ENCODE data around the gene TREH. TPM values are rescaled to one million over a fixed set of nuclear protein-coding genes. Genes with fewer than 3 reads are reported as not detected.

The TREH gene
- total RNA-seq, 1 donor from 2014 or later, result 0.25 TPM

- no peaks in the 10 kb centered on the region for H3K9me3 ChIP-seq
- no peak overlapping the region for H3K27ac ChIP-seq
- no peaks in the 10 kb centered on the region for H3K27me3 ChIP-seq
- no peaks in the 10 kb centered on the region for H3K4me1 ChIP-seq
- TF ChIP-seq CTCF (IDR thresholded peaks at IDR 0.05) (no peak), POLR2A (IDR thresholded peaks at IDR 0.05) (no peak), POLR2AphosphoS5 (IDR thresholded peaks at IDR 0.05; ENCODE audit: insufficient read depth in 1 of 2, low read depth in 1 of 2) (no peak)
- no peak for DNase-seq (ENCODE audit: extremely low spot score in 2 of 2)
- no peak overlapping the region for H3K4me3 ChIP-seq
- H3K36me3 ChIP-seq, result no peaks in the 10 kb centered on the region
- intact Hi-C loops (cut with DNase I), result no loop called here
Measured at GRCh38 chr11:118705791-118706545, 26.5 kb upstream of the TREH start.

GRCh38 chr11:118705111-118705741 is 25.8 kb upstream of the TREH start:
- H3K4me1 ChIP-seq, result no peaks in the 10 kb centered on the region
- H3K36me3 ChIP-seq, result no peaks in the 10 kb centered on the region
- no peak overlapping the region for H3K27ac ChIP-seq
- H3K27me3 ChIP-seq, result no peaks in the 10 kb centered on the region
- no peak for DNase-seq (ENCODE audit: extremely low spot score in 2 of 2)
- no peak for TF ChIP-seq POLR2A (IDR thresholded peaks at IDR 0.05)
- no peak overlapping the region for H3K4me3 ChIP-seq
- intact Hi-C loops (cut with DNase I), result no loop called here
- no peaks in the 10 kb centered on the region for H3K9me3 ChIP-seq

GRCh38 chr11:118703563-118704106 is 24.2 kb upstream of the TREH start:
- no peak overlapping the region for H3K27ac ChIP-seq
- H3K27me3 ChIP-seq, result no peaks in the 10 kb centered on the region
- H3K4me3 ChIP-seq, result no peak overlapping the region
- DNase-seq (ENCODE audit: extremely low spot score in 2 of 2), result no peak
- H3K4me1 ChIP-seq, result no peaks in the 10 kb centered on the region
- H3K36me3 ChIP-seq, result no peaks in the 10 kb centered on the region
- no peaks in the 10 kb centered on the region for H3K9me3 ChIP-seq
- intact Hi-C loops (cut with DNase I), result no loop called here
- TF ChIP-seq POLR2AphosphoS5 (IDR thresholded peaks at IDR 0.05; ENCODE audit: insufficient read depth in 1 of 2, low read depth in 1 of 2) (no peak), POLR2A (IDR thresholded peaks at IDR 0.05) (no peak), CTCF (IDR thresholded peaks at IDR 0.05) (no peak)

GRCh38 chr11:118699506-118700220 is 20.2 kb upstream of the TREH start:
- Histone ChIP-seq H3K4me1 (no peaks in the 10 kb centered on the region), H3K9me3 (no peaks in the 10 kb centered on the region), H3K27ac (no peak overlapping the region), H3K36me3 (no peaks in the 10 kb centered on the region), H3K4me3 (no peak overlapping the region), H3K27me3 (no peaks in the 10 kb centered on the region)
- intact Hi-C loops (cut with DNase I), result no loop called here
- DNase-seq (ENCODE audit: extremely low spot score in 2 of 2), result no peak
- TF ChIP-seq POLR2A (IDR thresholded peaks at IDR 0.05), result no peak
- no peak for TF ChIP-seq POLR2AphosphoS5 (IDR thresholded peaks at IDR 0.05; ENCODE audit: insufficient read depth in 1 of 2, low read depth in 1 of 2)
- no peak for TF ChIP-seq CTCF (IDR thresholded peaks at IDR 0.05)

GRCh38 chr11:118697346-118697745 is 17.9 kb upstream of the TREH start:
- intact Hi-C loops (cut with DNase I), result no loop called here
- Histone ChIP-seq H3K9me3 (no peaks in the 10 kb centered on the region), H3K27ac (no peak overlapping the region), H3K27me3 (no peaks in the 10 kb centered on the region), H3K4me1 (peaks cover 7% of the 10 kb centered on the region), H3K36me3 (no peaks in the 10 kb centered on the region), H3K4me3 (no peak overlapping the region)
- no peak for DNase-seq (ENCODE audit: extremely low spot score in 2 of 2)
- TF ChIP-seq POLR2A (IDR thresholded peaks at IDR 0.05), result no peak
- TF ChIP-seq CTCF (IDR thresholded peaks at IDR 0.05), result no peak
- TF ChIP-seq POLR2AphosphoS5 (IDR thresholded peaks at IDR 0.05; ENCODE audit: insufficient read depth in 1 of 2, low read depth in 1 of 2), result no peak

All from vagina (tissue), 2 donors.